Measurements from ENCODE around the gene AKNA.

AKNA gene

DNA sequence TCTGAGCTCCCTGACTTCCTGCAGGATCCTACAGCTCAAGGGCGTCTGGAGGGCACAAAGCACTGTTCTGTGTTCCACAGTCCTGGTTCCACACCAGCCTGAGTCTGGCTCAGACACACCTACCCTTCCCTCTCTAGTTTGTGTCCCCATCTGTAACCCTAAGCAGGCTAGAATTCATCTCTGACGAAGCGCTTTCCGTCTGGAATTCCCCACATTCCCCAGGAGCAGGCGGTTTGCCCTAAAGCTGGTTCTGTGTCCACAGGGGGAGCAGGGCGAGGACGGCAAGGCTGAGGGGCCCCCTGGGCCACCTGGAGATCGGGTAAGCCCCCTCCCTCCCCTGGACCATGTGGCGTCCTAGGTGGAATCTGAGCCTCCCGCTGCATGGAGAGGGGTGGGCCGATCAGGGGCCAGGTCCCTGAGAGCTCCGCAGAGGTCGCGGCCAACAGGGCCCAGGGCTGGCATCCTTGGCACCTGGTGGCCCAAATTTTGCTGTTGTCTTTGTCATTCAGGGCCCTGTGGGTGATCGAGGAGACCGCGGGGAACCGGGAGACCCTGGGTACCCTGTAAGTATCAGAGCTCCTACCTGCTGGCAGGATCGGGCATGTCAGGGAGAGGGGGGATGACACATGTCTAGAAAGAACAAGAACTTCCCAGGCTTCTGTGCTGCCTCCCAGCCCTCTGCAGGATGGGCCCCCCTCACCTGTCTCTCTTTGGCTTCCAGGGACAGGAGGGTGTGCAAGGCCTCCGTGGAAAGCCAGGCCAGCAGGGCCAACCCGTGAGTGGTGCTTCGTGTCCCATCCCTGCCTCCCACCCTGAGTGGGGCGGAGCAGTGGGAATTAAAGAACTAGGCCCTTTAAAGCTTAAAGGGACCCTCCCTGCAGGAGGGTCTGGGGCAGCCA, 99.3 kb downstream of the AKNA start:
- no peak for TF ChIP-seq Cebpa-rat (IDR thresholded peaks at IDR 0.05)
- Histone ChIP-seq H3K4me2 (no peak overlapping the region), H3K9me3 (peaks cover 3% of the 10 kb centered on the region), H3K27me3 (no peaks in the 10 kb centered on the region), H3K4me1 (no peaks in the 10 kb centered on the region), H3K4me3 (no peak overlapping the region), H3K36me3 (peaks cover 77% of the 10 kb centered on the region), H4K20me1 (no peaks in the 10 kb centered on the region), H3K27ac (no peak overlapping the region), H3K9ac (no peak overlapping the region)

DNA sequence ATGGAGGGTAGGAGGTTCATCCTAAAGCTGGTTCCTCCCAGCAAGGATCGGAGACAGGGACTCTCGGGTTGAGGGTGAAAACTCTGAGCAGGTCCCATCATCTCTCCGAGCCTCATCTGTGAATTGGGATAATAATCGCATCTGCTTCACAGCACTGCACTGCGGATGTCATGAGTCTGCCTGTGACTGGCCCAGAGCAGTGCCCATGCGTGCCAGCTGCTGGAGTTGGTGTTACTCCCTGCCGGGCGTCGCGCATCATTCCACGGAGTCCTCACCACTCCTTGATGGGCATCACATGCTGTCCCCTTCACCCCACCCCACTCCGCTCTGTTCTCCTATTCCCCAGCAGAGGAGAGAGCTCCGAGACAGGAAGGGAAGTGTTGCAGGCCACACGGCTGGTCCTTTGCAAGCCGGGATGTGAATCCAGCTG, 100.0 kb downstream of the AKNA start:
- Histone ChIP-seq H3K4me3 (no peak overlapping the region), H3K4me1 (no peaks in the 10 kb centered on the region), H3K9ac (no peak overlapping the region), H3K27me3 (no peaks in the 10 kb centered on the region), H3K27ac (no peak overlapping the region), H3K9me3 (no peaks in the 10 kb centered on the region), H4K20me1 (no peaks in the 10 kb centered on the region), H3K4me2 (no peak overlapping the region), H3K36me3 (peaks cover 76% of the 10 kb centered on the region)
- TF ChIP-seq Cebpa-rat (IDR thresholded peaks at IDR 0.05): no peak

DNA sequence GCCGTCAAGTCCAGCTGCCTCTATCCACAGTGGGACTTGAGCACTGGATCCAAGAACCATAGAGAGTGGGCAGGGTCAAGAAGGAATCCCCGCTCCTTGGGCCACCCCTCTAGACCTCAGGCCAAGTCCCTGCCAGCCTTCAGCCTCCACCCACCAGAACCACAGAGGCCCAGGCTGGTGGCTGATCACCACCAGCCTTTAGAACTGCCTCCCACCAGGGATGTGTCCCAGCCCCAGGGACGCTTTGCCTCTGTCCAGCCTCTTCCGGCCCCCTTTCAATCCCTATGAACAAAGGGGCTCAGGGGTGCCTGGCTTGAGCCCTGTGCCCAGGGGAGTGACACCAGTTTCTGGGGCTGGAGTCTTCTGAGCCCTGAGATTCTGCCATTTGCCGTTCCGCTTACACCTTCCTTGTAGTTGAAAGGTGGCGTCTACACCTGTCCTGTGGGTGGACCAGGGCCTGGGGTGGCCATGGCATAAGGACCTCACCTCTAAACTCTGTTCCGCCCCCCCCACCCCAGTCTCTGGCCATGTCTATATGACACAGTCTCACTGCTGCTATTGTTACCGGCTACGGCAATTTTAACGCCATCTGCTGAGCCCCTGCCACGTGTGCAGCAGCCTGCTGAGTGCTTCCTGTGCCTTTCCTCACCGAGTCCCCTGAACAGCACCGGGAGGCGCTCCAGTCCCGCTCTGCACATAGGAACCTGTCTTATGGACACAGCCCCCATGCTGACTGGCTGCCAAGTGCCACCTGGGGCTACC, 100.6 kb downstream of the AKNA start:
- H3K27ac ChIP-seq: no peak overlapping the region
- peaks cover 76% of the 10 kb centered on the region for H3K36me3 ChIP-seq

DNA sequence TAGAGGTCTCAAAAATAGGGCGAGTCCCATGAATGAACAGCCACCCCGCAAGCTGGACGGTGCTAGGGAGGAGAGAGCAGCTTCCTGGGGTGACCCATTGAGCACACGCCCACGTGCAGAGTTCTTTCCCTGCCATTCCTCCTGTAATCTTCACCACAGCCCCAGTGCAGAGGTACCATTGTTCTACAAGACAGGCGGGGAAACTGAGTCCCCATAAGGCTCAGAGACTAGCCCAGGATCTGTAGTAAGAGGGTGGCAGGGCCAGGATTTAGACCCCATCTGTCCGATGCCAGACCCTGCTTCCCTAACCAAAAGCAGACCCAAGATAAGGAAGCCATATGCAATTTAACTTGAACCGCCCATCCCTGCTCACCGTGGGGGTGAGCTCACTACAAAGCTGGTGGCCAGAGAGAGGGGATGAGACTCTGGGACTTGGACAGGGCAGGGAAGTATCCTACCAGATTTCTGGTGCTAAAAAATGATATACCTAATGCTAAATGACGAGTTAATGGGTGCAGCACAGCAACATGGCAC, 101.6 kb downstream of the AKNA start:
- Histone ChIP-seq H4K20me1 (no peaks in the 10 kb centered on the region), H3K4me2 (no peak overlapping the region), H3K27me3 (no peaks in the 10 kb centered on the region), H3K4me3 (no peak overlapping the region), H3K9ac (no peak overlapping the region), H3K4me1 (peaks cover 6% of the 10 kb centered on the region), H3K27ac (no peak overlapping the region), H3K36me3 (peaks cover 76% of the 10 kb centered on the region), H3K9me3 (no peaks in the 10 kb centered on the region)
- no peak for TF ChIP-seq Cebpa-rat (IDR thresholded peaks at IDR 0.05)

More for the DNA sequence above, 100.6 kb downstream of the AKNA start:
- Histone ChIP-seq H3K9me3 (no peaks in the 10 kb centered on the region), H3K4me3 (no peak overlapping the region), H4K20me1 (no peaks in the 10 kb centered on the region), H3K27me3 (no peaks in the 10 kb centered on the region), H3K9ac (no peak overlapping the region), H3K4me1 (no peaks in the 10 kb centered on the region), H3K4me2 (no peak overlapping the region)
- no peak for TF ChIP-seq Cebpa-rat (IDR thresholded peaks at IDR 0.05)

DNA sequence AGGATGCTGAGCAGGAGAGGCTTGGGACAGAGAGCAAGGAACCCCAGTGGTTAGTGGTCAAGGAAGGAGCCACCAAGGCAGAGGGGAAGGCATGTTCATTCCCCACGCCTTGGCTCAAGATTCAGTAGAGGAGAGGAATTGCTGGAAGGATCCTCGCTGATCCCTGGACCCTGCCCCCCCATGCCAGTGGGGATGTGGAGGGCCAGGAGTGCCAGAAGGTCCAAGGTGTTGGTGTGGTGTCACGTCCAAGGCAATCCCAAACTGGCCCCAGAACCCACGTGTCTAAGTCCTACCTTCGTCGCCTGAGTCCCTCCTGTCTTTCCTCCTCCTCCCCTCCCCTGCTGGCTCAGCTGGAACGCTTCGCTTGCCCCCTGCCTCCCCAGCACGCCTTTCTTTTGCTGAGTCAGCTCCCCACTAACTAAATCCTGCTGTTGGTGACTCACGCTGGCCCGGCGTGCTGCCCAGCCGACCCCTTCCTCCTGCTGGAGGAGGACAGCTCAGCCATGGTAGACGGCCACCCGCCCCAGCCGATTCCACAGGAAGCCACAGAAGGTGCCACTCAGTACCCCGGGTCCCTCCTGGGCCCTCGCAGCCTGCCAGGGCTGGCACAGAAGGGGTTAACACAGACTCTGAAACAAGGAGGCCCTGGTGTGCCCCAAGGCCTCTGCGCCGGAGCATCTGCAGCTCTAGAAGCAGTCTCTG, 102.5 kb downstream of the AKNA start:
- peaks cover 15% of the 10 kb centered on the region for H3K4me1 ChIP-seq
- H3K4me3 ChIP-seq: no peak overlapping the region
- H3K27ac ChIP-seq: no peak overlapping the region
- TF ChIP-seq Cebpa-rat (IDR thresholded peaks at IDR 0.05): no peak
- no peaks in the 10 kb centered on the region for H3K27me3 ChIP-seq
- H3K36me3 ChIP-seq: peaks cover 83% of the 10 kb centered on the region
- no peaks in the 10 kb centered on the region for H3K9me3 ChIP-seq
- H3K9ac ChIP-seq: 0 out of 2 replicates have a peak overlapping the region, but pooled peaks have one; percentile 6
- H3K4me2 ChIP-seq: no peak overlapping the region
- no peaks in the 10 kb centered on the region for H4K20me1 ChIP-seq

DNA sequence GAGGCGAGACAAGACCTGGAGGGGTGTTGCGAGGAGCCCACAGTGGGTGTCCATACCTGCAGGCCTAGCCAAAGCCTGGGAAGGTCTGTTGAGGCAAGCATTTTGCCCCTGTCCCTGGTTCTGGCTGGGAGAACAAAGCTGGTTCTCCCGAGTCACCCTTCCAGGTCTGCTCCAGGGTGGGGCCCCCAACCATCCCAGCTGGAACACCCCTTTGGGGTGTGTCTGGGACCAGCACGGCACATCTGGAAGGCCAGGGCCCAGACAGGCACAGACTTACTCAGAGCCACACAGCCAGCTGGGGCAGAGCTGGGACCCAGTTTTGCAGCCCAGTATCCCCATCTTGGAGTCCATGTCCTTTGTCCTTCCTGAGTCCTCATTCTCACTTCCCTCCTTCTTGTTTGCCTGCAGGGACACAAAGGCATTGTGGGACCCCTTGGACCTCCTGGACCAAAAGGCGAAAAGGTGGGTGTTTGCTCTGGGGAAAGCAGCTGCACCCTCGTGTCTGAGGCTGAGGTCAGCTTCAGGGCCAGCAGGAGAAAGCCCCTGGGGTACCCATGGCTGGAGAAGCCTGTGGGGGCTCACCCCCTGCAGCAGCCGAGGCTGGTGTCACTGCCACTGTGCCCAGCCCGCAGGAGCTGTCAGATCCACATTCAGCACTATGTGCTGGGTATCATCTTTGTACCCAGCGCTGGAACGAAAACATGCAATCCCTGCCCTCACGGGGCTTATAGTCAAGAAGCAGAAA, 103.3 kb downstream of the AKNA start:
- Histone ChIP-seq H3K36me3 (peaks cover 84% of the 10 kb centered on the region), H3K9ac (no peak overlapping the region), H3K27ac (no peak overlapping the region), H4K20me1 (no peaks in the 10 kb centered on the region), H3K4me3 (no peak overlapping the region), H3K4me1 (peaks cover 22% of the 10 kb centered on the region), H3K9me3 (no peaks in the 10 kb centered on the region), H3K4me2 (no peak overlapping the region), H3K27me3 (no peaks in the 10 kb centered on the region)
- no peak for TF ChIP-seq Cebpa-rat (IDR thresholded peaks at IDR 0.05)

All from BLaER1 (cell line).